Fibroblast of the aortic adventitia (primary cell): ENCODE results near the gene DICER1. TPM values are rescaled to one million over a fixed set of nuclear protein-coding genes. Genes with fewer than 3 reads are reported as not detected.

Source experiments
- DNase-seq: peaks from one replicate; pipeline ENCODE4 v3.0.0-alpha.2; 2010; ENCODE audit warnings: low read depth
- H3K4me3 ChIP-seq: 2 replicates; pipeline ENCODE4 v1.5.1; 2011; ENCODE audit warnings: low read depth, mild to moderate bottlenecking, control low read depth, low read length, moderate library complexity
- CTCF ChIP-seq: IDR thresholded peaks from 2 replicates; pipeline ENCODE4 v1.5.1; 2011; ENCODE audit warnings: mild to moderate bottlenecking, low read length, control low read depth, inconsistent platforms; ENCODE audit not compliant: insufficient read depth
- total RNA-seq: library from RNA; depleted of rRNA; stranded (reverse); fragments of >200 nt; gene quantifications from 2 replicates; pipeline ENCODE4 v1.2.3, GENCODE V29; 2012; ENCODE audit warnings: low replicate concordance

The DICER1 gene
- total RNA-seq, 1 donor, result 46.6 TPM

GRCh38 chr14:95055318-95055717 is 102.0 kb downstream of the DICER1 start:
- no peak for TF ChIP-seq CTCF
- no peak for DNase-seq
- no peak overlapping the region for H3K4me3 ChIP-seq

- no peak overlapping the region for H3K4me3 ChIP-seq
- TF ChIP-seq CTCF, result no peak
- no peak for DNase-seq
These were observed 102.7 kb downstream of the DICER1 start for GRCh38 chr14:95054346-95055280.

- TF ChIP-seq CTCF, result no peak
- no peak for DNase-seq
- H3K4me3 ChIP-seq, result no peak overlapping the region
These were observed 105.2 kb downstream of the DICER1 start for GRCh38 chr14:95052016-95052585.

- no peak for TF ChIP-seq CTCF
- DNase-seq, result no peak
- H3K4me3 ChIP-seq, result no peak overlapping the region
These were observed 107.4 kb downstream of the DICER1 start for GRCh38 chr14:95049952-95050351.

- H3K4me3 ChIP-seq, result no peak overlapping the region
- no peak for TF ChIP-seq CTCF
- no peak for DNase-seq
These were observed 108.5 kb downstream of the DICER1 start for GRCh38 chr14:95048771-95049312.

- TF ChIP-seq CTCF, result no peak
- H3K4me3 ChIP-seq, result no peak overlapping the region
- no peak for DNase-seq
These were observed 109.6 kb downstream of the DICER1 start for GRCh38 chr14:95047754-95048153.
